IMR-90 (cell line): ENCODE measurements around the gene AARSD1. TPM values are rescaled to one million over a fixed set of nuclear protein-coding genes. Genes with fewer than 3 reads are reported as not detected.

Experiments
- ATAC-seq: fragments of 200-7000 bp; cut with Tn5 transposase; 2 replicates; pipeline ENCODE4 v1.9.1; 2020; ENCODE audit warnings: low read depth, mild to moderate bottlenecking, moderate library complexity
- BruUV-seq: library from RNA; stranded (reverse); fragments of 400-500 nt; replicated peaks from 2 replicates; lab custom pipeline; 2021; lab: Mats Ljungman, UMichigan
- CTCF ChIA-PET: fragments of 300-600 bp; formaldehyde crosslinking; extraction: SDS; loops from one replicate; lab custom pipeline; 2021; ENCODE audit warnings: antibody characterized with exemption; lab: Yijun Ruan, JAX
- POLR2A ChIA-PET: fragments of 300-600 bp; sonication (Branson Sonifier 250); formaldehyde crosslinking; loops from one replicate; lab custom pipeline; 2022; ENCODE audit warnings: antibody characterized with exemption; ENCODE audit not compliant: unreplicated experiment; lab: Charles Lee
- DNase-seq: peaks from one replicate; pipeline ENCODE4 v3.0.0; 2013
- H2AFZ ChIP-seq: replicated peaks from 2 replicates; pipeline ENCODE3; 2013; ENCODE audit warnings: low read length, mild to moderate bottlenecking; ENCODE audit not compliant: poor library complexity
- H2AK5ac ChIP-seq: 2 replicates; pipeline ENCODE4 v1.6.1; 2013; ENCODE audit warnings: low read depth, low read length, inconsistent platforms
- H2AK9ac ChIP-seq: replicated peaks from 2 replicates; pipeline ENCODE3; 2013; ENCODE audit warnings: mild to moderate bottlenecking, low read depth, low read length, moderate library complexity; ENCODE audit not compliant: poor library complexity
- H2BK120ac ChIP-seq: 2 replicates; pipeline ENCODE4 v1.6.1; 2013; ENCODE audit warnings: low read depth, low read length, inconsistent platforms
- H2BK15ac ChIP-seq: 3 replicates; pipeline ENCODE4 v1.6.1; 2013; ENCODE audit warnings: low read depth, low read length, inconsistent platforms
- H2BK20ac ChIP-seq: 2 replicates; pipeline ENCODE4 v1.6.1; 2013; ENCODE audit warnings: low read depth, mild to moderate bottlenecking, inconsistent platforms, low read length, moderate library complexity
- H2BK5ac ChIP-seq: 2 replicates; pipeline ENCODE4 v1.6.1; 2013; ENCODE audit warnings: mild to moderate bottlenecking, low read depth, low read length, inconsistent platforms; ENCODE audit not compliant: poor library complexity, severe bottlenecking
- H3K14ac ChIP-seq: replicated peaks from 2 replicates; pipeline ENCODE4 v1.6.1; 2013; ENCODE audit warnings: low read depth, low read length, inconsistent platforms
- H3K18ac ChIP-seq: 2 replicates; pipeline ENCODE4 v1.6.1; 2013; ENCODE audit warnings: low read depth, low read length, control low read depth
- H3K23ac ChIP-seq: 2 replicates; pipeline ENCODE4 v1.6.1; 2013; ENCODE audit warnings: low read depth, low read length, inconsistent platforms
- H3K27ac ChIP-seq: 2 replicates; pipeline ENCODE4 v1.5.1; 2013; ENCODE audit warnings: mild to moderate bottlenecking, control low read depth, low read length; ENCODE audit not compliant: insufficient read depth
- H3K27me3 ChIP-seq: 2 replicates; pipeline ENCODE4 v1.6.1; 2013; ENCODE audit warnings: low read length; ENCODE audit not compliant: control insufficient read depth, insufficient read depth
- H3K36me3 ChIP-seq: 2 replicates; pipeline ENCODE4 v1.6.1; 2013; ENCODE audit warnings: low read length, mixed read lengths; ENCODE audit not compliant: control insufficient read depth, insufficient read depth
- H3K4ac ChIP-seq: 2 replicates; pipeline ENCODE4 v1.6.1; 2013; ENCODE audit warnings: low read depth, low read length, inconsistent platforms
- H3K4me1 ChIP-seq: 2 replicates; pipeline ENCODE4 v1.6.1; 2013; ENCODE audit warnings: low read length, mixed read lengths; ENCODE audit not compliant: control insufficient read depth, insufficient read depth
- H3K4me2 ChIP-seq: 2 replicates; pipeline ENCODE4 v1.6.1; 2013; ENCODE audit warnings: low read depth, mild to moderate bottlenecking, control low read depth, low read length, moderate library complexity
- H3K4me3 ChIP-seq: 2 replicates; pipeline ENCODE4 v1.5.1; 2013; ENCODE audit warnings: low read depth, mild to moderate bottlenecking, control low read depth, low read length, moderate library complexity; ENCODE audit not compliant: insufficient read depth
- H3K56ac ChIP-seq: 2 replicates; pipeline ENCODE4 v1.6.1; 2013; ENCODE audit warnings: low read length, inconsistent platforms; ENCODE audit not compliant: insufficient read depth; ENCODE audit errors: extremely low read depth
- H3K79me1 ChIP-seq, 2 experiments: 2 replicates each; pipeline ENCODE4 v1.6.1; 2013; ENCODE audit warnings: low read length in 2 of 2, inconsistent platforms in 1 of 2, low read depth in 1 of 2
- H3K9ac ChIP-seq: 2 replicates; pipeline ENCODE4 v1.6.1; 2013; ENCODE audit warnings: low read depth, low read length, control low read depth
- H3K9me1 ChIP-seq: 2 replicates; pipeline ENCODE4 v1.6.1; 2013; ENCODE audit warnings: low read length, inconsistent platforms; ENCODE audit not compliant: insufficient read depth
- H3K9me3 ChIP-seq: 2 replicates; pipeline ENCODE4 v1.6.1; 2013; ENCODE audit warnings: low read length; ENCODE audit not compliant: control insufficient read depth, insufficient read depth
- H4K20me1 ChIP-seq: 2 replicates; pipeline ENCODE4 v1.6.1; 2013; ENCODE audit warnings: low read length, inconsistent platforms; ENCODE audit not compliant: insufficient read depth
- H4K5ac ChIP-seq: 2 replicates; pipeline ENCODE4 v1.6.1; 2013; ENCODE audit warnings: mild to moderate bottlenecking, low read depth, low read length, control low read depth
- H4K8ac ChIP-seq, 2 experiments: 2 replicates each; pipeline ENCODE4 v1.6.1; 2013; ENCODE audit warnings: low read depth in 2 of 2, low read length in 2 of 2, control low read depth in 1 of 2, inconsistent platforms in 1 of 2
- H4K91ac ChIP-seq: 2 replicates; pipeline ENCODE4 v1.6.1; 2013; ENCODE audit warnings: low read depth, low read length, inconsistent platforms; ENCODE audit not compliant: insufficient read depth
- BHLHE40 ChIP-seq: fragments of 150-350 bp; IDR thresholded peaks from 2 replicates; pipeline ENCODE4 v1.6.1; 2016; ENCODE audit warnings: mild to moderate bottlenecking, low read depth, low read length
- CEBPB ChIP-seq: IDR thresholded peaks from 2 replicates; pipeline ENCODE4 v1.6.1; 2012; ENCODE audit warnings: low read depth, low read length, improper control_type of control experiment
- CHD1 ChIP-seq: IDR thresholded peaks from 2 replicates; pipeline ENCODE4 v1.6.1; 2012; ENCODE audit warnings: low read depth, low read length, improper control_type of control experiment
- CTCF ChIP-seq: conservative IDR thresholded peaks from 2 replicates; pipeline ENCODE4 v1.5.1; 2012; ENCODE audit warnings: mild to moderate bottlenecking, low read depth, low read length, improper control_type of control experiment
- ELK1 ChIP-seq: fragments of 150-350 bp; IDR thresholded peaks from 2 replicates; pipeline ENCODE4 v1.6.1; 2016; ENCODE audit warnings: low read depth, mild to moderate bottlenecking, low read length, moderate library complexity, borderline replicate concordance
- FOS ChIP-seq: fragments of 150-350 bp; IDR thresholded peaks from 2 replicates; pipeline ENCODE4 v1.6.1; 2016; ENCODE audit warnings: low read depth, low read length
- MAFK ChIP-seq: IDR thresholded peaks from 2 replicates; pipeline ENCODE4 v1.6.1; 2012; ENCODE audit warnings: low read depth, low read length, improper control_type of control experiment
- MAZ ChIP-seq: IDR thresholded peaks from 2 replicates; pipeline ENCODE4 v1.6.1; 2012; ENCODE audit warnings: low read depth, mild to moderate bottlenecking, low read length, improper control_type of control experiment, moderate library complexity, borderline replicate concordance
- MXI1 ChIP-seq: IDR thresholded peaks from 2 replicates; pipeline ENCODE4 v1.6.1; 2012; ENCODE audit warnings: low read depth, mild to moderate bottlenecking, low read length, moderate library complexity, borderline replicate concordance
- NFE2L2 ChIP-seq: fragments of 150-350 bp; IDR thresholded peaks from 2 replicates; pipeline ENCODE4 v1.6.1; 2016; ENCODE audit warnings: low read depth, mild to moderate bottlenecking, low read length
- POLR2A ChIP-seq: IDR thresholded peaks from 2 replicates; pipeline ENCODE4 v1.6.1; 2012; ENCODE audit warnings: mild to moderate bottlenecking, low read depth, low read length
- RAD21 ChIP-seq: IDR thresholded peaks from 2 replicates; pipeline ENCODE4 v1.6.1; 2012; ENCODE audit warnings: low read length, improper control_type of control experiment
- RCOR1 ChIP-seq: IDR thresholded peaks from 2 replicates; pipeline ENCODE4 v1.6.1; 2012; ENCODE audit warnings: mild to moderate bottlenecking, low read length, improper control_type of control experiment; ENCODE audit not compliant: insufficient replicate concordance
- RFX5 ChIP-seq: IDR thresholded peaks from 2 replicates; pipeline ENCODE4 v1.8.0; 2012; ENCODE audit warnings: low read depth, mild to moderate bottlenecking, low read length, moderate library complexity
- SMC3 ChIP-seq: fragments of 150-350 bp; IDR thresholded peaks from 2 replicates; pipeline ENCODE4 v1.6.1; 2016; ENCODE audit warnings: low read depth, mild to moderate bottlenecking, antibody characterized with exemption, low read length, moderate library complexity
- USF2 ChIP-seq: fragments of 150-350 bp; IDR thresholded peaks from 2 replicates; pipeline ENCODE4 v1.6.1; 2017; ENCODE audit warnings: mild to moderate bottlenecking, antibody characterized with exemption, low read length, low read depth
- WGBS, 2 experiments: methylation state at CpG; one replicate each; pipeline versions ENCODE4 v1.1.5 to v1.1.7; 2013; ENCODE audit warnings: missing lambda C conversion rate in 2 of 2; ENCODE audit not compliant: insufficient read length in 1 of 2; ENCODE audit errors: extremely low coverage in 2 of 2; 5-methylcytosine and 5-hydroxymethylcytosine counted together
- dilution Hi-C: fragments of 300-500 bp; cut with HindIII; formaldehyde crosslinking; loops from one replicate; pipeline ENCODE4 v1.14.3; 2018; ENCODE audit warnings: low sequenced_read_pairs; ENCODE audit not compliant: unreplicated experiment
- in situ Hi-C: fragments of 300-500 bp; cut with MboI; formaldehyde crosslinking; loops from 3 replicates; pipeline ENCODE4 v1.14.3; 2019; ENCODE audit warnings: low sequenced_read_pairs, inconsistent platforms, mixed read lengths
- intact Hi-C: fragments of 100-400 bp; cut with micrococcal nuclease; formaldehyde crosslinking; loops from 2 replicates; pipeline ENCODE4 v1.10.0; 2022
- polyA plus RNA-seq, 3 experiments: library from polyadenylated mRNA; depleted of rRNA; stranded (reverse); fragments of >200 nt; gene quantifications; 2 replicates each; pipeline ENCODE4 v1.2.3, GENCODE V29; 2012; ENCODE audit warnings: low replicate concordance in 1 of 3
- total RNA-seq: library from RNA; depleted of rRNA; stranded (reverse); fragments of >200 nt; gene quantifications from 2 replicates; pipeline ENCODE4 v1.2.3, GENCODE V29; 2012

AARSD1 gene
- total and polyA plus RNA-seq, 2 of the 4 experiments (the other 2 are of a cell fraction): 55.0 to 58.9 TPM

GRCh38 chr17:42917236-42917603 lies 47.0 kb downstream of the AARSD1 start:
- ATAC-seq (no peak), DNase-seq (no peak)
- no peak overlapping the region for H3K4ac ChIP-seq
- dilution Hi-C loops (no loop called here), in situ Hi-C loops (no loop called here), intact Hi-C loops (no loop called here)
- no peaks in the 10 kb centered on the region for H3K36me3 ChIP-seq
- no peak overlapping the region for H3K4me3 ChIP-seq
- BruUV-seq: no TSS peak
- H3K27ac ChIP-seq: no peak overlapping the region
- H4K91ac ChIP-seq: no peak overlapping the region
- no peaks in the 10 kb centered on the region for H3K79me1 ChIP-seq
- H3K23ac ChIP-seq: no peak overlapping the region
- H3K9ac ChIP-seq: no peak overlapping the region
- H4K5ac ChIP-seq: no peak overlapping the region
- H3K56ac ChIP-seq: no peak overlapping the region
- H4K20me1 ChIP-seq: no peaks in the 10 kb centered on the region
- POLR2A ChIA-PET: no interaction called here
- H2BK20ac ChIP-seq: no peak overlapping the region
- no peak overlapping the region for H2BK5ac ChIP-seq
- no peaks in the 10 kb centered on the region; the same call in 1 of the 2 replicates for H3K9me1 ChIP-seq
- peaks cover 1% of the 10 kb centered on the region; the same call in 1 of the 2 replicates for H3K4me1 ChIP-seq
- WGBS, 2 experiments: 37% methylated on average over 2 of the region's 8 CpGs; no CpG with 5 or more reads in 1 of the 2 experiments
- CTCF ChIA-PET: no interaction called here
- no peak for TF ChIP-seq FOS
- no peak for TF ChIP-seq MAZ
- TF ChIP-seq CTCF: no peak
- TF ChIP-seq RFX5: no peak
- TF ChIP-seq MXI1: no peak
- no peak for TF ChIP-seq CHD1
- no peak for TF ChIP-seq RAD21
- TF ChIP-seq USF2: no peak
- no peak for TF ChIP-seq SMC3
- no peak for TF ChIP-seq POLR2A
- TF ChIP-seq MAFK: no peak
- TF ChIP-seq BHLHE40: no peak
- TF ChIP-seq NFE2L2: no peak
- no peak for TF ChIP-seq CEBPB
- TF ChIP-seq RCOR1: no peak
- TF ChIP-seq ELK1: no peak
- H3K27me3 ChIP-seq: peaks cover 22% of the 10 kb centered on the region
- H4K8ac ChIP-seq: no peak overlapping the region
- no peak overlapping the region for H2BK15ac ChIP-seq
- no peaks in the 10 kb centered on the region for H3K9me3 ChIP-seq
- no peak overlapping the region for H2AK9ac ChIP-seq
- no peak overlapping the region for H2AK5ac ChIP-seq
- H3K18ac ChIP-seq: no peak overlapping the region
- no peak overlapping the region for H2AFZ ChIP-seq
- no peak overlapping the region for H2BK120ac ChIP-seq
- no peak overlapping the region for H3K14ac ChIP-seq
- H3K4me2 ChIP-seq: no peak overlapping the region
